GM23248 (cell line): ENCODE measurements around the gene SPAG6. TPM values are rescaled to one million over a fixed set of nuclear protein-coding genes. Genes with fewer than 3 reads are reported as not detected.

Source experiments
- DNase-seq: peaks from one replicate; pipeline ENCODE4 v3.0.0-alpha.2; 2015
- H2AFZ ChIP-seq: fragments of 200-600 bp; sonication (generic); 2 replicates; pipeline ENCODE4 v1.6.1; 2016; ENCODE audit warnings: antibody characterized with exemption
- H3F3A ChIP-seq: fragments of 200-600 bp; sonication (generic); 2 replicates; pipeline ENCODE4 v1.6.1; 2016; ENCODE audit warnings: mild to moderate bottlenecking, antibody characterized with exemption, mixed run types; ENCODE audit not compliant: insufficient read depth
- H3K27ac ChIP-seq: fragments of 200-600 bp; sonication (generic); 2 replicates; pipeline ENCODE4 v1.5.1; 2016; ENCODE audit warnings: mild to moderate bottlenecking
- H3K27me3 ChIP-seq: fragments of 200-600 bp; sonication (generic); replicated peaks from 2 replicates; pipeline ENCODE4 v1.6.1; 2016; ENCODE audit warnings: mild to moderate bottlenecking; ENCODE audit not compliant: insufficient read depth
- H3K36me3 ChIP-seq: fragments of 200-600 bp; sonication (generic); 2 replicates; pipeline ENCODE4 v1.6.1; 2016; ENCODE audit warnings: low read depth, mild to moderate bottlenecking
- H3K4me1 ChIP-seq: fragments of 200-600 bp; sonication (generic); 2 replicates; pipeline ENCODE4 v1.6.1; 2016; ENCODE audit warnings: mild to moderate bottlenecking; ENCODE audit not compliant: insufficient read depth
- H3K4me2 ChIP-seq: fragments of 200-600 bp; sonication (generic); one replicate; pipeline ENCODE4 v1.6.1; 2016; ENCODE audit warnings: mild to moderate bottlenecking; ENCODE audit not compliant: unreplicated experiment
- H3K4me3 ChIP-seq: fragments of 200-600 bp; sonication (generic); 2 replicates; pipeline ENCODE4 v1.5.1; 2016; ENCODE audit warnings: mild to moderate bottlenecking
- H3K79me2 ChIP-seq: fragments of 200-600 bp; sonication (generic); 2 replicates; pipeline ENCODE4 v1.6.1; 2016; ENCODE audit warnings: mild to moderate bottlenecking; ENCODE audit not compliant: insufficient read depth
- H3K9ac ChIP-seq: fragments of 200-600 bp; sonication (generic); 2 replicates; pipeline ENCODE4 v1.6.1; 2016; ENCODE audit warnings: mild to moderate bottlenecking
- H3K9me2 ChIP-seq: fragments of 200-600 bp; sonication (generic); 2 replicates; pipeline ENCODE4 v1.6.1; 2016; ENCODE audit warnings: mixed run types, mild to moderate bottlenecking, moderate library complexity; ENCODE audit not compliant: insufficient read depth
- H3K9me3 ChIP-seq: fragments of 200-600 bp; sonication (generic); one replicate; pipeline ENCODE4 v1.6.1; 2017; ENCODE audit warnings: low read depth
- H4K20me1 ChIP-seq: fragments of 200-600 bp; sonication (generic); 2 replicates; pipeline ENCODE4 v1.6.0; 2016; ENCODE audit not compliant: insufficient read depth
- EZH2 ChIP-seq: fragments of 200-600 bp; sonication (generic); IDR thresholded peaks from 2 replicates; pipeline ENCODE4 v1.6.1; 2018; ENCODE audit warnings: antibody characterized with exemption, mild to moderate bottlenecking; ENCODE audit not compliant: insufficient read depth, poor library complexity, severe bottlenecking
- EZH2phosphoT487 ChIP-seq: fragments of 200-600 bp; sonication (generic); IDR thresholded peaks from 2 replicates; pipeline ENCODE4 v1.6.1; 2018; ENCODE audit warnings: antibody characterized with exemption, moderate library complexity, mild to moderate bottlenecking, low read depth; ENCODE audit not compliant: insufficient read depth
- WGBS, 2 experiments: methylation state at CpG; one replicate each; pipeline ENCODE4 v1.1.6; 2015 to 2017; ENCODE audit warnings: low lambda C conversion rate in 2 of 2, low coverage in 1 of 2; ENCODE audit errors: missing lambda C conversion rate in 2 of 2; 5-methylcytosine and 5-hydroxymethylcytosine counted together
- in situ Hi-C: fragments of 300-500 bp; cut with MboI; formaldehyde crosslinking; loops from 2 replicates; pipeline ENCODE4 v1.15.0; 2020
- polyA plus RNA-seq: library from polyadenylated mRNA; unstranded; fragments of >200 nt; fragmentation: Nextera tagmentation; extraction: Ambion mirVana; gene quantifications from 2 replicates; pipeline ENCODE4 v1.2.1, GENCODE V29; 2016
- total RNA-seq: library from RNA; depleted of rRNA; stranded (reverse); fragments of >200 nt; shearing (Covaris generic); gene quantifications from 2 replicates; pipeline ENCODE4 v1.2.3, GENCODE V29; 2014

SPAG6 gene
- total and polyA plus RNA-seq, 2 experiments from 2014 or later, result not detected

DNA sequence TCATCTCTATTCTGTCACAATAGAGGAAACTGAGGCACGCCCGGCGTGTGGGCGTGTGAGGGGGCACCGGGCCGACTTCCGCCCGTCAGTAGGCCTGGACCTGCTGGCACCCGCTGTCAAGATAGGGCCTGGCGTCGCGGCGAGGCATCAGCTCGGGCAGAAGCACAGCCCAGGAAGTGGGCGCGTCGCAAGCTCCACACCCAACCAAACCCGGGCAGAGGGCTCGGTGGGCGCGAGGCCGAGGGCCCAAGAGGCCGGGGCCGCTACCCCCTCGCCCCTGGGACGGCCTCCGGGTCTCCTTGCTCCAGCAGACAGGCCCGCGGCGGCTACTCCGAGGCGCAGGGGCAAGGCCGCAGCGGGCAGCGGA, 91.2 kb downstream of the SPAG6 start:
- H3K27me3 ChIP-seq, result no peaks in the 10 kb centered on the region
- H3K36me3 ChIP-seq, result no peaks in the 10 kb centered on the region
- H3K79me2 ChIP-seq, result peaks cover 17% of the 10 kb centered on the region
- no peaks in the 10 kb centered on the region for H3K9me3 ChIP-seq
- H3K4me3 ChIP-seq, result peak overlapping the region; percentile 88
- H3F3A ChIP-seq, result peaks cover 31% of the 10 kb centered on the region
- no peak for DNase-seq
- H3K4me1 ChIP-seq, result peaks cover 37% of the 10 kb centered on the region
- H2AFZ ChIP-seq, result peak overlapping the region; percentile 89
- peak overlapping the region; percentile 85 for H3K27ac ChIP-seq
- no peaks in the 10 kb centered on the region for H4K20me1 ChIP-seq
- H3K4me2 ChIP-seq, result peak overlapping the region; percentile 94
- H3K9ac ChIP-seq, result peak overlapping the region; percentile 92
- TF ChIP-seq EZH2phosphoT487, result no peak
- no peak for TF ChIP-seq EZH2
- no peaks in the 10 kb centered on the region for H3K9me2 ChIP-seq
- WGBS, 2 experiments, result 9 to 12% methylated on average over 25 to 35 of the region's 35 CpGs
- in situ Hi-C loops, result no loop called here

DNA sequence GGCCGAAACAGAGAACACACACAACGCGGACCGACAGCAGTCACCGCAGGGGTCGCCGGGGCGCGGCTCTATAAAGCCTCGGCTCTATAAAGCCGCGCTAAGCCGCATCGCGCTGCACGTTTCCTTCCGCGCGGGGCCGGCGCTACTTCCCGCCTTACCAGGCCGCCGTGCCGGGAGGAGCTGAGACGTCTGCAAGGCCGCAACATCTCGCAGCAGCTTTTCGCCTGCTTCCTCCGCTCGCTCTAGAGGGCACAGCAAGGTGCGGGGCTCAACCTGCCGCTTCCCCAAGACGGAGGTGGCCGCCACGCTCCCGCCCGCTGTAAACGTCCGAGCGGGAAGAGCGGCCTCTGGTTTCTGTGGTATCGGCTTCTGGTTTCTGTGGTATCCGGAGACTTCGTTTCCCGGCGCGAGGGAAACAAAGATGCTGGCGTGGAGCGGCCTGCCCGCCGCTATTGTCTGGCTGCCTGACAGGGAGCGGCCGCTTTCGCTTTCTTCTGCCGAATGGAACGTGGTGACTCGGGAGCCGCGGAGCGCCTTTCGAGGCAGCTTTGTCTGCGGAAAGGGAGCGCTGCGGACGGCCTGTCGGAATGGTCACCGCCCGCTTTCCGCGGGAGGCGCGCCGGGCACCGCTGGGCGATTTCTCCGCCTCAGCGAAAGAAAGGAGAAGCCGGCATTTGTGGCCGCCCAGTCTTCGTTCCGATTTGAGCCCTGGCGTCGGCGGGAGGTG, 91.8 kb downstream of the SPAG6 start:
- in situ Hi-C loops, result no loop called here
- Histone ChIP-seq H3K36me3 (no peaks in the 10 kb centered on the region), H3K4me3 (peak overlapping the region; percentile 88), H3K9ac (peak overlapping the region; percentile 92), H3K9me2 (no peaks in the 10 kb centered on the region), H3K4me1 (peaks cover 37% of the 10 kb centered on the region), H4K20me1 (no peaks in the 10 kb centered on the region), H3K9me3 (no peaks in the 10 kb centered on the region), H2AFZ (peak overlapping the region; percentile 89), H3K79me2 (peaks cover 17% of the 10 kb centered on the region), H3K27ac (peak overlapping the region; percentile 85), H3K27me3 (no peaks in the 10 kb centered on the region), H3K4me2 (peak overlapping the region; percentile 94), H3F3A (peaks cover 31% of the 10 kb centered on the region)
- TF ChIP-seq EZH2 (no peak), EZH2phosphoT487 (no peak)
- peak; percentile 90 for DNase-seq
- WGBS, 2 experiments, result 1% methylated on average over 72 to 85 of the region's 85 CpGs

- H3K4me1 ChIP-seq, result peaks cover 40% of the 10 kb centered on the region
- in situ Hi-C loops, result no loop called here
These were observed 92.6 kb downstream of the SPAG6 start for GRCh38 chr10:22437620-22438588.

GRCh38 chr10:22438711-22439110, 93.4 kb downstream of the SPAG6 start:
- TF ChIP-seq EZH2phosphoT487 (no peak), EZH2 (no peak)
- 64 to 65% methylated on average over 4 of the region's 4 CpGs for whole genome bisulfite sequencing, 2 experiments
- Histone ChIP-seq H4K20me1 (no peaks in the 10 kb centered on the region), H3F3A (peaks cover 35% of the 10 kb centered on the region), H3K9me3 (no peaks in the 10 kb centered on the region), H3K4me2 (peak overlapping the region; percentile 94), H3K4me3 (peak overlapping the region; percentile 88), H3K9ac (0 out of 2 replicates have a peak overlapping the region, but pooled peaks have one; percentile 92), H3K27me3 (no peaks in the 10 kb centered on the region), H3K9me2 (no peaks in the 10 kb centered on the region), H3K27ac (no peak overlapping the region), H2AFZ (peak overlapping the region; percentile 89), H3K4me1 (peaks cover 40% of the 10 kb centered on the region), H3K36me3 (no peaks in the 10 kb centered on the region), H3K79me2 (peaks cover 17% of the 10 kb centered on the region)
- in situ Hi-C loops, result no loop called here
- no peak for DNase-seq

More at GRCh38 chr10:22437620-22438588, 92.6 kb downstream of the SPAG6 start:
- peak overlapping the region; percentile 88 for H3K4me3 ChIP-seq
- DNase-seq, result peak; percentile 63
- no peaks in the 10 kb centered on the region for H3K9me2 ChIP-seq
- H3K27me3 ChIP-seq, result no peaks in the 10 kb centered on the region
- H3K4me2 ChIP-seq, result peak overlapping the region; percentile 94
- peaks cover 17% of the 10 kb centered on the region for H3K79me2 ChIP-seq
- peaks cover 32% of the 10 kb centered on the region for H3F3A ChIP-seq
- H2AFZ ChIP-seq, result peak overlapping the region; percentile 89
- no peaks in the 10 kb centered on the region for H3K9me3 ChIP-seq
- no peaks in the 10 kb centered on the region for H4K20me1 ChIP-seq
- H3K36me3 ChIP-seq, result no peaks in the 10 kb centered on the region
- H3K27ac ChIP-seq, result peak overlapping the region; percentile 85
- H3K9ac ChIP-seq, result peak overlapping the region; percentile 92
- TF ChIP-seq EZH2, result no peak
- no peak for TF ChIP-seq EZH2phosphoT487
- 6% methylated on average over 27 of the region's 27 CpGs for WGBS, 2 experiments
